Liver (tissue), 9 donors: ENCODE data around the gene SPSB1. TPM values are rescaled to one million over a fixed set of nuclear protein-coding genes. Genes with fewer than 3 reads are reported as not detected.

Experiments used
- DNase-seq: peaks from one replicate; pipeline ENCODE4 v3.0.0-alpha.2; 2017; ENCODE audit warnings: low spot score
- H3K27ac ChIP-seq, 2 donors: one replicate each; pipeline ENCODE4 v1.7.0; 2013; ENCODE audit warnings: inconsistent platforms in 2 of 2, low read length in 2 of 2, control low read depth in 1 of 2, low read depth in 1 of 2, mild to moderate bottlenecking in 1 of 2
- H3K27me3 ChIP-seq, 4 donors: one replicate each; pipeline versions ENCODE4 v1.6.1 to v1.7.0; 2013; ENCODE audit warnings: low read length in 3 of 4, inconsistent platforms in 1 of 4, mild to moderate bottlenecking in 1 of 4, moderate library complexity in 1 of 4; ENCODE audit not compliant: control insufficient read depth in 4 of 4, insufficient read depth in 4 of 4
- H3K36me3 ChIP-seq, 4 donors: one replicate each; pipeline versions ENCODE4 v1.6.1 to v1.7.0; 2013; ENCODE audit warnings: low read length in 3 of 4, mild to moderate bottlenecking in 3 of 4, low read depth in 1 of 4, moderate library complexity in 1 of 4; ENCODE audit not compliant: control insufficient read depth in 4 of 4, insufficient read depth in 3 of 4
- H3K4me1 ChIP-seq, 4 donors: one replicate each; pipeline versions ENCODE4 v1.6.1 to v1.7.0; 2013; ENCODE audit warnings: low read length in 3 of 4, mild to moderate bottlenecking in 3 of 4, moderate library complexity in 1 of 4; ENCODE audit not compliant: control insufficient read depth in 4 of 4, insufficient read depth in 4 of 4
- H3K4me3 ChIP-seq, 3 donors: one replicate each; pipeline versions ENCODE4 v1.6.1 to v1.7.0; 2013; ENCODE audit warnings: low read length in 3 of 3, control low read depth in 1 of 3, low read depth in 1 of 3, mild to moderate bottlenecking in 1 of 3
- H3K9ac ChIP-seq, 2 donors: one replicate each; pipeline ENCODE4 v1.7.0; 2013; ENCODE audit warnings: low read length in 2 of 2, mild to moderate bottlenecking in 2 of 2, moderate library complexity in 2 of 2, control low read depth in 1 of 2, low read depth in 1 of 2
- H3K9me3 ChIP-seq, 4 donors: one replicate each; pipeline versions ENCODE4 v1.6.1 to v1.7.0; 2013; ENCODE audit warnings: low read length in 3 of 4; ENCODE audit not compliant: control insufficient read depth in 4 of 4
- EGR1 ChIP-seq, 2 donors: IDR thresholded peaks; 2 replicates each; pipeline ENCODE4 v1.6.1; 2016 to 2018; ENCODE audit warnings: antibody characterized with exemption in 2 of 2, low read depth in 2 of 2
- FOXA1 ChIP-seq: IDR thresholded peaks from 2 replicates; pipeline ENCODE4 v1.6.1; 2016; ENCODE audit warnings: antibody characterized with exemption
- FOXA2 ChIP-seq: IDR thresholded peaks from 2 replicates; pipeline ENCODE4 v1.6.1; 2016; ENCODE audit warnings: antibody characterized with exemption
- GABPA ChIP-seq, 2 donors: IDR thresholded peaks in 1 of 2; conservative IDR thresholded peaks in 1 of 2; 2 replicates each; pipeline ENCODE4 v1.6.1; 2016; ENCODE audit warnings: antibody characterized with exemption in 2 of 2, mild to moderate bottlenecking in 1 of 2, moderate library complexity in 1 of 2
- HNF4A ChIP-seq, 2 donors: conservative IDR thresholded peaks; 2 replicates each; pipeline ENCODE4 v1.6.1; 2016; ENCODE audit warnings: antibody characterized with exemption in 2 of 2, mild to moderate bottlenecking in 2 of 2
- HNF4G ChIP-seq: IDR thresholded peaks from 2 replicates; pipeline ENCODE4 v1.6.1; 2016; ENCODE audit warnings: antibody characterized with exemption
- JUND ChIP-seq, 2 donors: IDR thresholded peaks; 2 replicates each; pipeline ENCODE4 v1.6.1; 2016; ENCODE audit warnings: antibody characterized with exemption in 2 of 2
- MAX ChIP-seq: IDR thresholded peaks from 2 replicates; pipeline ENCODE4 v1.6.1; 2016; ENCODE audit warnings: antibody characterized with exemption
- NR2F2 ChIP-seq: IDR thresholded peaks from 2 replicates; pipeline ENCODE4 v1.6.1; 2016; ENCODE audit warnings: antibody characterized with exemption
- RAD21 ChIP-seq, 2 donors: IDR thresholded peaks; 2 replicates each; pipeline ENCODE4 v1.6.1; 2016; ENCODE audit warnings: antibody characterized with exemption in 2 of 2, mild to moderate bottlenecking in 2 of 2
- RXRA ChIP-seq, 2 donors: IDR thresholded peaks; 2 replicates each; pipeline ENCODE4 v1.6.1; 2017 to 2018; ENCODE audit warnings: antibody characterized with exemption in 2 of 2, mild to moderate bottlenecking in 1 of 2
- SP1 ChIP-seq: IDR thresholded peaks from 2 replicates; pipeline ENCODE4 v1.6.1; 2018; ENCODE audit warnings: antibody characterized with exemption, mild to moderate bottlenecking
- TAF1 ChIP-seq: conservative IDR thresholded peaks from 2 replicates; pipeline ENCODE4 v1.6.1; 2016; ENCODE audit warnings: antibody characterized with exemption, mild to moderate bottlenecking
- YY1 ChIP-seq: IDR thresholded peaks from 2 replicates; pipeline ENCODE4 v1.6.1; 2016; ENCODE audit warnings: antibody characterized with exemption, mild to moderate bottlenecking
- ZBTB33 ChIP-seq: IDR thresholded peaks from 2 replicates; pipeline ENCODE4 v1.6.1; 2016; ENCODE audit warnings: antibody characterized with exemption
- WGBS: extraction: QIAGEN DNeasy Blood & Tissue Kit; methylation state at CpG from one replicate; pipeline ENCODE4 v1.1.7; 2013; 5-methylcytosine and 5-hydroxymethylcytosine counted together
- polyA plus RNA-seq, 2 donors: library from polyadenylated mRNA; stranded (reverse) in 1 of 2; unstranded in 1 of 2; fragments of 200-250 nt in 1 of 2; fragments of >200 nt in 1 of 2; fragmentation: Nextera tagmentation in 1 of 2; extraction: Ambion mirVana in 1 of 2; gene quantifications; one replicate each; pipeline versions ENCODE4 v1.2.1 to v1.2.3, GENCODE V29; 2013 to 2015
- total RNA-seq, 2 donors: library from RNA; depleted of rRNA; stranded (reverse); fragments of >200 nt; gene quantifications; one replicate each; pipeline ENCODE4 v1.2.3, GENCODE V29; 2014
- TF ChIP-seq, protein P1 (sequence below): IDR thresholded peaks from 2 replicates; pipeline ENCODE4 v1.6.1; 2016; ENCODE audit warnings: antibody characterized with exemption
- TF ChIP-seq, protein P2 (sequence below): IDR thresholded peaks from 2 replicates; pipeline ENCODE4 v1.6.1; 2016; ENCODE audit warnings: antibody characterized with exemption, mild to moderate bottlenecking
- donor health status: healthy.
- donor health status: healthy.
- donor health status: healthy.
- donor health status: healthy.
- donor health status: healthy.

SPSB1 gene
- total and polyA plus RNA-seq, 4 donors, result 4.1 to 22.6 (median 14.8) TPM

GRCh38 chr1:9248341-9249262 is 44.1 kb upstream of the SPSB1 start (continued):
- TF ChIP-seq NR2F2, result no peak
- no peak for TF ChIP-seq RXRA (IDR thresholded peaks at IDR 0.05)
- no peak for TF ChIP-seq FOXA2
- TF ChIP-seq YY1, result no peak

GRCh38 chr1:9249263-9249533 is 43.5 kb upstream of the SPSB1 start:
- no peaks in the 10 kb centered on the region for H3K9me3 ChIP-seq
- no peaks in the 10 kb centered on the region for H3K27me3 ChIP-seq
- peak overlapping the region in 1 of 3 donors; percentile 9 for H3K4me3 ChIP-seq
- H3K27ac ChIP-seq, result peak overlapping the region; percentile 49 to 50
- no peak overlapping the region for H3K9ac ChIP-seq
- peaks cover 4 to 29% (median 28%) of the 10 kb centered on the region in 4 donors for H3K36me3 ChIP-seq
- no peak for DNase-seq
- peaks cover 33 to 92% (median 85%) of the 10 kb centered on the region in 4 donors for H3K4me1 ChIP-seq
- no peak for TF ChIP-seq EGR1 (IDR thresholded peaks at IDR 0.05; ENCODE audit: low read depth in 2 of 2)
- no peak for TF ChIP-seq ZBTB33
- TF ChIP-seq YY1, result no peak
- TF ChIP-seq, protein P1, sequence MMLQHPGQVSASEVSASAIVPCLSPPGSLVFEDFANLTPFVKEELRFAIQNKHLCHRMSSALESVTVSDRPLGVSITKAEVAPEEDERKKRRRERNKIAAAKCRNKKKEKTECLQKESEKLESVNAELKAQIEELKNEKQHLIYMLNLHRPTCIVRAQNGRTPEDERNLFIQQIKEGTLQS, result no peak
- TF ChIP-seq RAD21 (IDR thresholded peaks at IDR 0.05), result no peak
- TF ChIP-seq JUND (IDR thresholded peaks at IDR 0.05), result no peak
- TF ChIP-seq RXRA (IDR thresholded peaks at IDR 0.05), result no peak
- TF ChIP-seq NR2F2, result no peak
- TF ChIP-seq FOXA1, result no peak
- no peak for TF ChIP-seq HNF4G
- no peak for TF ChIP-seq GABPA (IDR thresholded peaks at IDR 0.05 in 1 of 2, conservative IDR thresholded peaks at IDR 0.05 in 1 of 2)
- TF ChIP-seq MAX, result no peak
- WGBS, result 43% methylated on average over 3 of the region's 3 CpGs

GRCh38 chr1:9249534-9250410 is 42.9 kb upstream of the SPSB1 start:
- H3K9ac ChIP-seq, result no peak overlapping the region
- no peak overlapping the region for H3K4me3 ChIP-seq
- peak; percentile 54 for DNase-seq
- 36% methylated on average over 17 of the region's 17 CpGs for WGBS
- no peaks in the 10 kb centered on the region for H3K9me3 ChIP-seq
- peak overlapping the region; percentile 49 to 50 for H3K27ac ChIP-seq
- H3K4me1 ChIP-seq, result peaks cover 27 to 89% (median 80%) of the 10 kb centered on the region in 4 donors
- H3K27me3 ChIP-seq, result no peaks in the 10 kb centered on the region
- peaks cover 4 to 32% (median 29%) of the 10 kb centered on the region in 4 donors for H3K36me3 ChIP-seq
- TF ChIP-seq EGR1 (IDR thresholded peaks at IDR 0.05; ENCODE audit: low read depth in 2 of 2) (no peak), TAF1 (no peak), RXRA (IDR thresholded peaks at IDR 0.05) (peak in 1 of 2 donors; percentile 54), SP1 (peak; percentile 32), MAX (no peak), FOXA2 (no peak), ZBTB33 (no peak), HNF4A (conservative IDR thresholded peaks at IDR 0.05) (peak; percentile 89 to 94), FOXA1 (no peak), YY1 (no peak)
- TF ChIP-seq, protein P1, result no peak
- TF ChIP-seq, protein P2, sequence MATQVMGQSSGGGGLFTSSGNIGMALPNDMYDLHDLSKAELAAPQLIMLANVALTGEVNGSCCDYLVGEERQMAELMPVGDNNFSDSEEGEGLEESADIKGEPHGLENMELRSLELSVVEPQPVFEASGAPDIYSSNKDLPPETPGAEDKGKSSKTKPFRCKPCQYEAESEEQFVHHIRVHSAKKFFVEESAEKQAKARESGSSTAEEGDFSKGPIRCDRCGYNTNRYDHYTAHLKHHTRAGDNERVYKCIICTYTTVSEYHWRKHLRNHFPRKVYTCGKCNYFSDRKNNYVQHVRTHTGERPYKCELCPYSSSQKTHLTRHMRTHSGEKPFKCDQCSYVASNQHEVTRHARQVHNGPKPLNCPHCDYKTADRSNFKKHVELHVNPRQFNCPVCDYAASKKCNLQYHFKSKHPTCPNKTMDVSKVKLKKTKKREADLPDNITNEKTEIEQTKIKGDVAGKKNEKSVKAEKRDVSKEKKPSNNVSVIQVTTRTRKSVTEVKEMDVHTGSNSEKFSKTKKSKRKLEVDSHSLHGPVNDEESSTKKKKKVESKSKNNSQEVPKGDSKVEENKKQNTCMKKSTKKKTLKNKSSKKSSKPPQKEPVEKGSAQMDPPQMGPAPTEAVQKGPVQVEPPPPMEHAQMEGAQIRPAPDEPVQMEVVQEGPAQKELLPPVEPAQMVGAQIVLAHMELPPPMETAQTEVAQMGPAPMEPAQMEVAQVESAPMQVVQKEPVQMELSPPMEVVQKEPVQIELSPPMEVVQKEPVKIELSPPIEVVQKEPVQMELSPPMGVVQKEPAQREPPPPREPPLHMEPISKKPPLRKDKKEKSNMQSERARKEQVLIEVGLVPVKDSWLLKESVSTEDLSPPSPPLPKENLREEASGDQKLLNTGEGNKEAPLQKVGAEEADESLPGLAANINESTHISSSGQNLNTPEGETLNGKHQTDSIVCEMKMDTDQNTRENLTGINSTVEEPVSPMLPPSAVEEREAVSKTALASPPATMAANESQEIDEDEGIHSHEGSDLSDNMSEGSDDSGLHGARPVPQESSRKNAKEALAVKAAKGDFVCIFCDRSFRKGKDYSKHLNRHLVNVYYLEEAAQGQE, result peak; percentile 20
